ENCODE results near the gene IL36RN. TPM values are rescaled to one million over a fixed set of nuclear protein-coding genes. Genes with fewer than 3 reads are reported as not detected.
A peak's percentile ranks its signal among the peaks of the same experiment; 100 is the strongest.

Gene IL36RN
- not detected in 2 replicates for total RNA-seq

DNA sequence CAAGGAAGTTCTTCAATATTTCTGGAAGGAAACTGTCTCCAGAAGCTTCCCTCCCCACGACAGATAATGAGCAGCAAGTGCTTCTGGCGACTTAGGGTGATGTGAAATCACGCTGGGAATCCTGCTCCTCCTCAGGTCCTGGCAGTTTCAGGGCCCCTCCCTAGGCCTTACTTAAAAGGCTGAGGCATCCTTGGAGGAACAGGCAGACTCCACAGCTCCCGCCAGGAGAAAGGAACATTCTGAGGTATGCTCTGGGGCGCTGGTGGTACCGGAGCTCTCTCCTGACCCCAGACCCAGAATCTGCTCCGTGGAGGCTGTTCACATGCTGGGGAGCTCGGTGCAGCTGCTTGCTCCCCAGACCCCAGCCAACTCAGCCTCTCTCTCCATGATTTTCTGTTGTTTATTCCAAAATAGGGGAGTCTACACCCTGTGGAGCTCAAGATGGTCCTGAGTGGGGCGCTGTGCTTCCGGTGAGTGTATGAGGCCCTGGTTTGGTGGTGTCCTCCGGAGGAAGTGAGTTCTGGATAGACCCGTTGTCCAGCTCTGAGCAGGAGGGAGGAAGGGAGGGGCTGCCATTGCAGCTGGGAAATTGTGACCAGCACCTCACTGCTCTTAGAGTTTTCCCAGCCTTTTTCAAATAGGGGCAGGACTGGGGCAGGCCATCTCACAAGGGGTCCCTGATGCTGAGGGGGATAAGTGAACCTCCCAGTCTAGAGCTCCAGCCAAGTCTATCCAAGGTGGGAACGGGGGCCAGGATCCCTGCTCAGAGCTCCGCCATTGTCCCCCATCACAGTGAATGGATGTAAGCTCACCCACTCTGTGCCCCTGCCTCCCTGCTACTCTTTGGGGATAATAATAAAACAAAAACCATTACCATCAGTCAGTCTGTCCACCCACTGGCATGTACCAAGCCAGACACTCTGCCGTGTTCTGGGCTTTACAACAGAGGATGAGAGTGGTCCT, at the start of gene IL36RN:
Gene IL36RN (plus strand): TSS at position 201 of the 963 bp plus-strand sequence. CDS start 241 bp downstream, at position 442.
- no peak for TF ChIP-seq CTCF (IDR thresholded peaks at IDR 0.05; ENCODE audit: insufficient read depth, low read depth, low read length)
- DNase-seq (ENCODE audit: low read depth) = no peak
- no peak within 1 kb of the TSS for H3K4me3 ChIP-seq (ENCODE audit: low read depth, low read length)

DNA sequence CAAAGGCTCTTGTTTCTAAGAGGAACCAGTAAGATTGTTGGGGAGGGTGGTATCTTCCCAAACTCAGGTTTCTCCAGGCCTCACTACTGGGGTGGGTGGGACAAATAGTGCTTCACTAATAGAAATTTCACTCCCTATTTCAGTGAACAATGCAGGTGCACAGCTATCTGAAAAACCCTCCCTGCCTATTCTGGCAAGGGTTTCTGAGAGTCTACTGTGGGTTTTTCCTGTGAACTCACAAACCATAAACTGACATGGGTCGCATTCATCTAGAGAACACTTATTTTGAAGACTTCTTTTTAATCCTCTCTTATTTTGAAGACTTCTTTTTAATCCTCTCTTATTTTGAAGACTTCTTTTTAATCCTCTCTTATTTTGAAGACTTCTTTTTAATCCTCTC, 49.4 kb upstream of the IL36RN start:
- no peak overlapping the region for H3K4me3 ChIP-seq (ENCODE audit: low read depth, low read length)
- no peak for TF ChIP-seq CTCF (IDR thresholded peaks at IDR 0.05; ENCODE audit: insufficient read depth, low read depth, low read length)
- no peak for DNase-seq (ENCODE audit: low read depth)

GRCh38 chr2:113010088-113010487, 48.9 kb upstream of the IL36RN start:
- TF ChIP-seq CTCF (IDR thresholded peaks at IDR 0.05; ENCODE audit: insufficient read depth, low read depth, low read length) = no peak
- H3K4me3 ChIP-seq (ENCODE audit: low read depth, low read length) = no peak overlapping the region
- peak; percentile 6 for DNase-seq (ENCODE audit: low read depth)

DNA sequence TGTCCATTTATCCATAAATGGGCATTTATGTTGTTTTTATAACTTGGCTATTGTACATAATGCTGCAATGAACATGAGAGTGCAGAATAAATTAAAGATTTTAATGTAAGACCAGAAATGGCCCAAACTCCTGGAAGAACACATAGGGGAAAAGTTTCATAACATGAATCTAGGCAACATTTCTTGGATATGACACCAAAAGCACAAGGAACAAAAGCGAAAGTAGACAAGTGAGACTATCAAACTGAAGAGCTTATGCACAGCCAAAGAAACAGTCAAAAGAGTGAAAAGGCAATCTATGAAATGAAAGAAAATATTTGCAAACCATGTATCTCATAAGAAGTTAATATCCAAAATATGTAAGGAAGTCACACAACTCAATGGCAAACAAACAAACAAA, 47.9 kb upstream of the IL36RN start:
- TF ChIP-seq CTCF (IDR thresholded peaks at IDR 0.05; ENCODE audit: insufficient read depth, low read depth, low read length) = no peak
- H3K4me3 ChIP-seq (ENCODE audit: low read depth, low read length) = no peak overlapping the region
- no peak for DNase-seq (ENCODE audit: low read depth)

DNA sequence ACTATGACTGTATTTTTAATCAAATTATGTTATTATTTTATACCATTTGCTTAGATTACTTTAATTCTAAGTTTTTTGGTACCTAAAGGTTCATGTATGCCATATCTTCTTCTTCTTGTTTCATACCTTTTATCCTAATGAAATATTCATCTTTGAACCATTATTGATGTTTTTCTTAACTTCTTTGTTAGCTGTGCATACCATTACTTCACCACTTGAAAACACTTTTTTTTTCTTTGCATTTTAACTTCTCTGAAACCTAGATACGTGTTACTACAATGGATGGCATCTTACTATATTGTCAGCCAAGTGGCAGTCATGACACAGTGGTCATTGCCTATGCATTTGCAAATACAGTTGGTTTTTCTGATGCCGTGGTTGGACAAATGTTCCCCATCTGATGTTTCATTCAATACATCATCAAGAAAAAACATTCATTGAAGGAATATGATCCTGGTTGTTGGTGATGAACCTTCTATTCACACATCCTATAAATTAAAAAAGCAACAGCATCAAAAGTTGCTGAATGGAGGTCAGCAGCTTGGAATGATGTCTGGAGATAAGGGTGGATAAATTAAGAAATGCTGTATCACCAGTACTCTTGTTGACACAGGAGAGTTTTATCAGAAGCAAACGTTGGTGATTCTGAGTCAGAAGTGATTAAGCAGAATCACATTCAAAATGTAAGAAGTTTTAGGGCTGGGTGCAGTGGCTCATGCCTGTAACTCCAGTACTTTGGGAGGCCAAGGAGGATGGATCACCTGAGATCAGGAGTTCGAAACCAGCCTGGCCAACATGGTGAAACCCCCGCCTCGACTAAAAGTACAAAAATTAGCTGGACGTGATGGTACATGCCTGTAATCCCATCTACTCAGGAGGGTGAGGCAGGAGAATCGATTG, 46.3 kb upstream of the IL36RN start:
- TF ChIP-seq CTCF (IDR thresholded peaks at IDR 0.05; ENCODE audit: insufficient read depth, low read depth, low read length) = no peak
- H3K4me3 ChIP-seq (ENCODE audit: low read depth, low read length) = no peak overlapping the region
- DNase-seq (ENCODE audit: low read depth) = no peak

GRCh38 chr2:113013336-113013661, 45.7 kb upstream of the IL36RN start:
- H3K4me3 ChIP-seq (ENCODE audit: low read depth, low read length) = no peak overlapping the region
- TF ChIP-seq CTCF (IDR thresholded peaks at IDR 0.05; ENCODE audit: insufficient read depth, low read depth, low read length) = no peak
- DNase-seq (ENCODE audit: low read depth) = no peak

All from fibroblast of villous mesenchyme (primary cell).